Liver (tissue), 3 donors: ENCODE measurements around the gene PIK3R5.

Experiments used
- EGR1 ChIP-seq, 2 donors: IDR thresholded peaks; 2 replicates each; pipeline ENCODE4 v1.6.1; 2016 to 2018; ENCODE audit warnings: antibody characterized with exemption in 2 of 2, low read depth in 2 of 2
- FOXA1 ChIP-seq: IDR thresholded peaks from 2 replicates; pipeline ENCODE4 v1.6.1; 2016; ENCODE audit warnings: antibody characterized with exemption
- GABPA ChIP-seq, 2 donors: IDR thresholded peaks in 1 of 2; conservative IDR thresholded peaks in 1 of 2; 2 replicates each; pipeline ENCODE4 v1.6.1; 2016; ENCODE audit warnings: antibody characterized with exemption in 2 of 2, mild to moderate bottlenecking in 1 of 2, moderate library complexity in 1 of 2
- HNF4G ChIP-seq: IDR thresholded peaks from 2 replicates; pipeline ENCODE4 v1.6.1; 2016; ENCODE audit warnings: antibody characterized with exemption
- JUND ChIP-seq, 2 donors: IDR thresholded peaks; 2 replicates each; pipeline ENCODE4 v1.6.1; 2016; ENCODE audit warnings: antibody characterized with exemption in 2 of 2
- MAX ChIP-seq: IDR thresholded peaks from 2 replicates; pipeline ENCODE4 v1.6.1; 2016; ENCODE audit warnings: antibody characterized with exemption
- NR2F2 ChIP-seq: IDR thresholded peaks from 2 replicates; pipeline ENCODE4 v1.6.1; 2016; ENCODE audit warnings: antibody characterized with exemption
- RAD21 ChIP-seq, 2 donors: IDR thresholded peaks; 2 replicates each; pipeline ENCODE4 v1.6.1; 2016; ENCODE audit warnings: antibody characterized with exemption in 2 of 2, mild to moderate bottlenecking in 2 of 2
- SP1 ChIP-seq: IDR thresholded peaks from 2 replicates; pipeline ENCODE4 v1.6.1; 2018; ENCODE audit warnings: antibody characterized with exemption, mild to moderate bottlenecking
- TAF1 ChIP-seq: conservative IDR thresholded peaks from 2 replicates; pipeline ENCODE4 v1.6.1; 2016; ENCODE audit warnings: antibody characterized with exemption, mild to moderate bottlenecking
- YY1 ChIP-seq: IDR thresholded peaks from 2 replicates; pipeline ENCODE4 v1.6.1; 2016; ENCODE audit warnings: antibody characterized with exemption, mild to moderate bottlenecking
- TF ChIP-seq, protein P1 (sequence below): fragments of 150-350 bp; IDR thresholded peaks from 2 replicates; pipeline ENCODE4 v1.5.1; 2017; ENCODE audit warnings: improper control_type of control experiment, low read depth, low read length; ENCODE audit not compliant: missing input control
- TF ChIP-seq, protein P2 (sequence below): IDR thresholded peaks from 2 replicates; pipeline ENCODE4 v1.6.1; 2016; ENCODE audit warnings: antibody characterized with exemption
- donor health status: healthy.
- donor health status: healthy.

DNA sequence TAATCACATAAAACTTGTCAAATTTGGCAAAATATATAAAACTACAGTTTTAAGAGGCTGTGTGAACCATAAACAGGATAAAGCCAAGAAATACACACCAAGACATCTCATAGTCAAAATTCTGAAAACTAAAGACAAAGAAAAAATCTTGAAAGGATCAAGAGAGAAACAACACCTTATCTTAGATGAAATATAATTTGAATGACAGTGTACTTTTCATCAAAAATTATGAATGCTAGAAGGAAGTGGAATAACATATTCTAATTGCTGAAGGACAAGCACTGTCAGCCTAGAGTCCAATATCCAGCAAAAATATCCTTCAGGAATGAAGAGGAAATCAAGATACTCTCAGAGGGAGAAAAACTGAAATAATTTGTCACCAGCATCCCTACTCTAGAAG lies 37.2 kb downstream of the PIK3R5 start:
- TF ChIP-seq EGR1 (IDR thresholded peaks at IDR 0.05; ENCODE audit: low read depth in 2 of 2) (no peak), SP1 (no peak), TAF1 (no peak), RAD21 (IDR thresholded peaks at IDR 0.05) (no peak), MAX (no peak), GABPA (IDR thresholded peaks at IDR 0.05 in 1 of 2, conservative IDR thresholded peaks at IDR 0.05 in 1 of 2) (no peak), FOXA1 (no peak), JUND (IDR thresholded peaks at IDR 0.05) (no peak), YY1 (no peak), NR2F2 (no peak), HNF4G (no peak)
- TF ChIP-seq, protein P1, sequence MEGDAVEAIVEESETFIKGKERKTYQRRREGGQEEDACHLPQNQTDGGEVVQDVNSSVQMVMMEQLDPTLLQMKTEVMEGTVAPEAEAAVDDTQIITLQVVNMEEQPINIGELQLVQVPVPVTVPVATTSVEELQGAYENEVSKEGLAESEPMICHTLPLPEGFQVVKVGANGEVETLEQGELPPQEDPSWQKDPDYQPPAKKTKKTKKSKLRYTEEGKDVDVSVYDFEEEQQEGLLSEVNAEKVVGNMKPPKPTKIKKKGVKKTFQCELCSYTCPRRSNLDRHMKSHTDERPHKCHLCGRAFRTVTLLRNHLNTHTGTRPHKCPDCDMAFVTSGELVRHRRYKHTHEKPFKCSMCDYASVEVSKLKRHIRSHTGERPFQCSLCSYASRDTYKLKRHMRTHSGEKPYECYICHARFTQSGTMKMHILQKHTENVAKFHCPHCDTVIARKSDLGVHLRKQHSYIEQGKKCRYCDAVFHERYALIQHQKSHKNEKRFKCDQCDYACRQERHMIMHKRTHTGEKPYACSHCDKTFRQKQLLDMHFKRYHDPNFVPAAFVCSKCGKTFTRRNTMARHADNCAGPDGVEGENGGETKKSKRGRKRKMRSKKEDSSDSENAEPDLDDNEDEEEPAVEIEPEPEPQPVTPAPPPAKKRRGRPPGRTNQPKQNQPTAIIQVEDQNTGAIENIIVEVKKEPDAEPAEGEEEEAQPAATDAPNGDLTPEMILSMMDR, result no peak
- TF ChIP-seq, protein P2, sequence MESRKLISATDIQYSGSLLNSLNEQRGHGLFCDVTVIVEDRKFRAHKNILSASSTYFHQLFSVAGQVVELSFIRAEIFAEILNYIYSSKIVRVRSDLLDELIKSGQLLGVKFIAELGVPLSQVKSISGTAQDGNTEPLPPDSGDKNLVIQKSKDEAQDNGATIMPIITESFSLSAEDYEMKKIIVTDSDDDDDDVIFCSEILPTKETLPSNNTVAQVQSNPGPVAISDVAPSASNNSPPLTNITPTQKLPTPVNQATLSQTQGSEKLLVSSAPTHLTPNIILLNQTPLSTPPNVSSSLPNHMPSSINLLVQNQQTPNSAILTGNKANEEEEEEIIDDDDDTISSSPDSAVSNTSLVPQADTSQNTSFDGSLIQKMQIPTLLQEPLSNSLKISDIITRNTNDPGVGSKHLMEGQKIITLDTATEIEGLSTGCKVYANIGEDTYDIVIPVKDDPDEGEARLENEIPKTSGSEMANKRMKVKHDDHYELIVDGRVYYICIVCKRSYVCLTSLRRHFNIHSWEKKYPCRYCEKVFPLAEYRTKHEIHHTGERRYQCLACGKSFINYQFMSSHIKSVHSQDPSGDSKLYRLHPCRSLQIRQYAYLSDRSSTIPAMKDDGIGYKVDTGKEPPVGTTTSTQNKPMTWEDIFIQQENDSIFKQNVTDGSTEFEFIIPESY, result no peak
